Measurements from ENCODE around the gene VGLL3.

Gene VGLL3

GRCh38 chr3:86948822-86949221, 42.1 kb downstream of the VGLL3 start:
- no peak for DNase-seq

GRCh38 chr3:86942206-86942605, 48.7 kb downstream of the VGLL3 start:
- no peak for DNase-seq

- DNase-seq, result no peak
These were observed 52.4 kb downstream of the VGLL3 start for GRCh38 chr3:86938416-86939105.

- no peak for DNase-seq
These were observed 53.6 kb downstream of the VGLL3 start for GRCh38 chr3:86937306-86937791.

GRCh38 chr3:86934851-86935250, 56.1 kb downstream of the VGLL3 start:
- DNase-seq, result no peak

GRCh38 chr3:86930831-86931230, 60.1 kb downstream of the VGLL3 start:
- DNase-seq, result no peak

- DNase-seq, result no peak
These were observed 60.8 kb downstream of the VGLL3 start for GRCh38 chr3:86930181-86930580.

- DNase-seq, result no peak
These were observed 61.9 kb downstream of the VGLL3 start for GRCh38 chr3:86929046-86929445.

GRCh38 chr3:86923071-86923491, 67.9 kb downstream of the VGLL3 start:
- no peak for DNase-seq

GRCh38 chr3:86921971-86922680, 68.8 kb downstream of the VGLL3 start:
- DNase-seq, result no peak

GRCh38 chr3:86914670-86915069, 76.3 kb downstream of the VGLL3 start:
- DNase-seq, result no peak

- no peak for DNase-seq
These were observed 77.8 kb downstream of the VGLL3 start for GRCh38 chr3:86913160-86913559.

GRCh38 chr3:86895202-86895601, 95.7 kb downstream of the VGLL3 start:
- DNase-seq, result no peak

- no peak for DNase-seq
These were observed 100.1 kb downstream of the VGLL3 start for GRCh38 chr3:86890741-86891396.
